Keratinocyte (primary cell): Measurements from ENCODE around the gene TTC33. TPM values are rescaled to one million over a fixed set of nuclear protein-coding genes. Genes with fewer than 3 reads are reported as not detected.

Source experiments
- DNase-seq: peaks from one replicate; pipeline ENCODE4 v3.0.0-alpha.2; 2011; ENCODE audit warnings: low read depth, missing footprints, low spot score
- FAIRE-seq: peaks from 2 replicates; lab custom pipeline; 2011; peaks lifted over from hg19 to GRCh38; lab: Jason Lieb, UNC
- H2AFZ ChIP-seq: 2 replicates; pipeline ENCODE4 v1.6.0; 2012; ENCODE audit warnings: low read length, control low read depth, inconsistent platforms; ENCODE audit not compliant: control insufficient read depth
- H3K27ac ChIP-seq: 2 replicates; pipeline ENCODE4 v1.5.1; 2011; ENCODE audit warnings: low read length; ENCODE audit not compliant: control insufficient read depth, insufficient read depth
- H3K27me3 ChIP-seq: 3 replicates; pipeline ENCODE4 v1.6.0; 2011; ENCODE audit warnings: low read length; ENCODE audit not compliant: control insufficient read depth, insufficient read depth; ENCODE audit errors: extremely low read depth
- H3K36me3 ChIP-seq, 2 experiments: 2 replicates in 1 of 2; 3 replicates in 1 of 2; pipeline ENCODE4 v1.5.1; 2011; ENCODE audit warnings: low read length in 2 of 2, mild to moderate bottlenecking in 1 of 2; ENCODE audit not compliant: control insufficient read depth in 2 of 2, insufficient read depth in 2 of 2; ENCODE audit errors: extremely low read depth in 1 of 2
- H3K4me1 ChIP-seq: 3 replicates; pipeline ENCODE4 v1.5.1; 2011; ENCODE audit warnings: low read length; ENCODE audit not compliant: control insufficient read depth, insufficient read depth; ENCODE audit errors: extremely low read depth
- H3K4me2 ChIP-seq: 3 replicates; pipeline ENCODE4 v1.6.0; 2011; ENCODE audit warnings: low read depth, low read length; ENCODE audit not compliant: control insufficient read depth, insufficient read depth; ENCODE audit errors: extremely low read depth
- H3K4me3 ChIP-seq, 3 experiments: fragments of 200-600 bp in 1 of 3; sonication (generic) in 1 of 3; 2 replicates in 2 of 3; 3 replicates in 1 of 3; pipeline ENCODE4 v1.5.1; 2011 to 2016; ENCODE audit warnings: low read length in 3 of 3, mild to moderate bottlenecking in 3 of 3, control low read depth in 2 of 3, inconsistent platforms in 1 of 3, low read depth in 1 of 3, mixed read lengths in 1 of 3, mixed run types in 1 of 3, moderate library complexity in 1 of 3; ENCODE audit not compliant: control insufficient read depth in 2 of 3, insufficient read depth in 2 of 3; ENCODE audit errors: extremely low read depth in 1 of 3
- H3K79me2 ChIP-seq: 2 replicates; pipeline ENCODE4 v1.6.0; 2012; ENCODE audit warnings: low read length; ENCODE audit not compliant: control insufficient read depth, insufficient read depth
- H3K9ac ChIP-seq: 3 replicates; pipeline ENCODE4 v1.6.0; 2011; ENCODE audit warnings: low read length; ENCODE audit not compliant: control insufficient read depth, insufficient read depth; ENCODE audit errors: extremely low read depth
- H3K9me1 ChIP-seq: 3 replicates; pipeline ENCODE4 v1.6.0; 2011; ENCODE audit warnings: low read length; ENCODE audit not compliant: control insufficient read depth, insufficient read depth; ENCODE audit errors: extremely low read depth
- H3K9me3 ChIP-seq: 2 replicates; pipeline ENCODE4 v1.5.1; 2012; ENCODE audit warnings: low read depth, low read length; ENCODE audit not compliant: control insufficient read depth
- H4K20me1 ChIP-seq: 3 replicates; pipeline ENCODE4 v1.6.0; 2011; ENCODE audit warnings: low read length; ENCODE audit not compliant: control insufficient read depth, insufficient read depth; ENCODE audit errors: extremely low read depth
- EZH2 ChIP-seq: IDR thresholded peaks from one replicate; pipeline ENCODE4 v1.6.1; 2012; ENCODE audit warnings: inconsistent platforms, mild to moderate bottlenecking, low read length, moderate library complexity
- dilution Hi-C: fragments of 300-500 bp; cut with MboI; formaldehyde crosslinking; loops from one replicate; pipeline ENCODE4 v1.7.0; 2020; ENCODE audit warnings: low sequenced_read_pairs; ENCODE audit not compliant: extremely low pct_ligation_motif_present
- polyA plus RNA-seq, 5 experiments: library from polyadenylated mRNA; depleted of rRNA in 3 of 5; stranded (reverse) in 3 of 5; stranded (forward) in 1 of 5; unstranded in 1 of 5; fragments of >200 nt; gene quantifications; 1 replicate in 1 of 5; 2 replicates in 3 of 5; 3 replicates in 1 of 5; pipeline versions ENCODE4 v1.2.1 to v1.2.3, GENCODE V29; 2011 to 2012; ENCODE audit warnings: missing spikeins in 2 of 5, low read depth in 1 of 5, low replicate concordance in 1 of 5
- TF ChIP-seq, protein P1 (sequence below), 3 experiments: IDR thresholded peaks in 1 of 3; conservative IDR thresholded peaks in 1 of 3; optimal IDR thresholded peaks in 1 of 3; 2 replicates in 2 of 3; 3 replicates in 1 of 3; pipeline versions ENCODE3 to v1.5.1; 2011; ENCODE audit warnings: low read length in 3 of 3, mild to moderate bottlenecking in 3 of 3, moderate library complexity in 2 of 3, control low read depth in 1 of 3, inconsistent platforms in 1 of 3; ENCODE audit not compliant: insufficient read depth in 2 of 3; ENCODE audit errors: extremely low read depth in 1 of 3

TTC33 gene
- polyA plus RNA-seq, 1 donor (not counting 4 experiments of a cell fraction or from before 2014, with no cell fraction given) = 7.1 TPM

DNA sequence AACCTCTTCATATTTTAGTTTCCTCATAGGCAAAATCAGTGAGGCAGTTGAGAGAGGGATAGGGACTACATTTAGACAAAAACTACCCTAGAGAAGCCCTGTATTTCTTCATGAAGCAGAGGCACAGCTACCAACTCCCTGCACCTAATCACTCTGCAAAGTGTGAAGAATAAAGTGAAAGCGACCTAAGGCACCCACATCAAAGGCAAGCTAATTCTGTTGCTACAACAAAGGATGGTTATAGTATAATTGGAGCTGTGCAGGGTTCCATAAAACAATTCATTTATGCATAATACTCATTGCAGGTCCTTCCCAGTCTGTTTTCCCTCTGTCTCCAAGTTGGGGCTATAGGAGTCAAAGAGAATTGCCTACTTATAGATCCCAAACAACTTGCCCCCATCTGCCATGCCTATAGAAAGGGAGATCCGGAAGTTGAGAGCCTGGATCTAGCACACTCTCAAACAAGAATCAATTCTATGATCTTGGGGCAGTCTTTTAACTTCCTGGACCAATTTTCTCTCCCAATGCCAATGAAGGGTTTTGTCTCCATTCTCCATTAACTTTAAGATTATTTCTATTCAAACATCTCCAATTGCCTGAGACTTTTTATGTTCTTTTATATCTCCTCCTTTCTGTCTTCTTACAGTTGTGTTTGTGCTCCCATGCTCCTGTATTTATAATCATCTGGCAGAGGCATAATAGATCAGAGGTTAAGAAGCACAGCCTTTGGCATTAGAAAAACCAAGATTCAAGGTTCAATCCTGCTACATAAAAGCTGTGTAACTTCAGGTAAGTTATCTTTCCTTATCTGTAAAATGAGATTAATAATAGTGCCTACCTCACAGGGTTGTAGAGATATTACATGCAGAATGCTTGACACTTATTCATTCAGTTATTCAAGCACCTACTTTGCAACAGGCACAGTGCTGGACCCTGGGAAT, 132.0 kb downstream of the TTC33 start:
- H4K20me1 ChIP-seq = no peaks in the 10 kb centered on the region
- no peaks in the 10 kb centered on the region for H3K27me3 ChIP-seq
- TF ChIP-seq, protein P1, sequence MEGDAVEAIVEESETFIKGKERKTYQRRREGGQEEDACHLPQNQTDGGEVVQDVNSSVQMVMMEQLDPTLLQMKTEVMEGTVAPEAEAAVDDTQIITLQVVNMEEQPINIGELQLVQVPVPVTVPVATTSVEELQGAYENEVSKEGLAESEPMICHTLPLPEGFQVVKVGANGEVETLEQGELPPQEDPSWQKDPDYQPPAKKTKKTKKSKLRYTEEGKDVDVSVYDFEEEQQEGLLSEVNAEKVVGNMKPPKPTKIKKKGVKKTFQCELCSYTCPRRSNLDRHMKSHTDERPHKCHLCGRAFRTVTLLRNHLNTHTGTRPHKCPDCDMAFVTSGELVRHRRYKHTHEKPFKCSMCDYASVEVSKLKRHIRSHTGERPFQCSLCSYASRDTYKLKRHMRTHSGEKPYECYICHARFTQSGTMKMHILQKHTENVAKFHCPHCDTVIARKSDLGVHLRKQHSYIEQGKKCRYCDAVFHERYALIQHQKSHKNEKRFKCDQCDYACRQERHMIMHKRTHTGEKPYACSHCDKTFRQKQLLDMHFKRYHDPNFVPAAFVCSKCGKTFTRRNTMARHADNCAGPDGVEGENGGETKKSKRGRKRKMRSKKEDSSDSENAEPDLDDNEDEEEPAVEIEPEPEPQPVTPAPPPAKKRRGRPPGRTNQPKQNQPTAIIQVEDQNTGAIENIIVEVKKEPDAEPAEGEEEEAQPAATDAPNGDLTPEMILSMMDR (optimal IDR thresholded peaks at IDR 0.05 in 1 of 3, IDR thresholded peaks at IDR 0.05 in 1 of 3, conservative IDR thresholded peaks at IDR 0.05 in 1 of 3; ENCODE audit: extremely low read depth in 1 of 3, insufficient read depth in 2 of 3, low read length in 3 of 3) = no peak
- no peak for TF ChIP-seq EZH2
- H2AFZ ChIP-seq = no peak overlapping the region
- dilution Hi-C loops = no loop called here
- H3K9me3 ChIP-seq = no peaks in the 10 kb centered on the region
- H3K4me3 ChIP-seq = no peak overlapping the region
- no peaks in the 10 kb centered on the region for H3K79me2 ChIP-seq
- H3K9me1 ChIP-seq = no peaks in the 10 kb centered on the region
- FAIRE-seq = no peak
- no peak for DNase-seq
- H3K4me1 ChIP-seq = peaks cover 7% of the 10 kb centered on the region
- no peak overlapping the region for H3K4me2 ChIP-seq
- no peak overlapping the region for H3K27ac ChIP-seq
- H3K36me3 ChIP-seq = no peaks in the 10 kb centered on the region
- H3K9ac ChIP-seq = no peak overlapping the region

DNA sequence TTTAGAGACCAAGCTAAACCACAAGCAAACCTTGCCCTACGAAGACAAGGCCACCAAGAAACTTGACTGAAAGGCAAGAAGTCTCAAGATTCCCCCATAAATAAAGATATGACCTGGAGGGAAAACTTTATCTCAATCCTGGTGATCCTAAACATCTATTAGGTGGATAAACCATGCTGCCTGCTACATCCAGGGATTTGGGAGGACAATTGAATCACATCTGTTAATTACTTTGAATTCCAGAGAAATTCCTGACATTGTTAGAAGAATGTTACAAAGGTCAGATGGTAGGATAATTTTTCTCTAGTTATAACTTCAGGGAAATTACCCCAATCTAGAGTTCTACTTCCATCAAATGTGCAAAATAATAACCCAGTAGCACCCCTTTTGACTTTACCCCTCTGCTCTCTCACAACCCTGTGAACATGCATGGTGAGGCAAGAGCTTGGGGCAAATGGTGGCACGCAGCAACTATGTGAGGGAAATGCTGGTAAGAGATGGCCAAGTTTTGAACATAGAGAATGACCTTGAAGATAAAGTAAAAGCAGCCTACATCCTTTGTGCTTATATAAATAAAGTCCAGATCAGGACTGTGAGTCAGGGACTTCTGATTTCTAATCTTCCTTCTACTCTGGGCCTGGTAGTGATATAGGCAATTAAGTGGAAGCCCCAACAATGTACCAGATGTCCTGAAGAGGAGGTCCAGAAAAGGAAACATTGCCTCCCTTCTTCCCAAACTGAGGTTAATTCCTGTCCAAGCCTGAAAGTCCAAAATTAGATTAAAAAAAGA, 133.1 kb downstream of the TTC33 start:
- Histone ChIP-seq H3K4me1 (peaks cover 7% of the 10 kb centered on the region), H2AFZ (no peak overlapping the region), H3K27ac (no peak overlapping the region), H3K9me1 (no peaks in the 10 kb centered on the region), H3K4me2 (no peak overlapping the region), H3K36me3 (no peaks in the 10 kb centered on the region), H3K9ac (no peak overlapping the region), H3K9me3 (no peaks in the 10 kb centered on the region), H3K27me3 (no peaks in the 10 kb centered on the region), H3K79me2 (no peaks in the 10 kb centered on the region), H3K4me3 (no peak overlapping the region), H4K20me1 (no peaks in the 10 kb centered on the region)
- DNase-seq (no peak), FAIRE-seq (no peak)
- TF ChIP-seq EZH2 = no peak
- TF ChIP-seq, protein P1 (optimal IDR thresholded peaks at IDR 0.05 in 1 of 3, IDR thresholded peaks at IDR 0.05 in 1 of 3, conservative IDR thresholded peaks at IDR 0.05 in 1 of 3; ENCODE audit: extremely low read depth in 1 of 3, insufficient read depth in 2 of 3, low read length in 3 of 3) = no peak
- dilution Hi-C loops = no loop called here
